ENCODE data around the gene CMSS1.

GRCh38 chr3:99999536-99999935 lies 181.9 kb downstream of the CMSS1 start:
- no peak for TF ChIP-seq POLR2A (IDR thresholded peaks at IDR 0.05)
- no peak for TF ChIP-seq CTCF (IDR thresholded peaks at IDR 0.05)
